Stimulated activated CD4-positive, alpha-beta T cell treated with anti-CD3 and anti-CD28 coated beads, Interleukin-2, amount 100 ng/mL, for 24 hours (primary cell): ENCODE results near the gene CAMKMT.

Experiments used
- DNase-seq, 2 donors: peaks; one replicate each; pipeline ENCODE4 v3.0.0-alpha.2; 2020

Gene CAMKMT

GRCh38 chr2:44751754-44752479 is 390.2 kb downstream of the CAMKMT start:
- no peak for DNase-seq

DNA sequence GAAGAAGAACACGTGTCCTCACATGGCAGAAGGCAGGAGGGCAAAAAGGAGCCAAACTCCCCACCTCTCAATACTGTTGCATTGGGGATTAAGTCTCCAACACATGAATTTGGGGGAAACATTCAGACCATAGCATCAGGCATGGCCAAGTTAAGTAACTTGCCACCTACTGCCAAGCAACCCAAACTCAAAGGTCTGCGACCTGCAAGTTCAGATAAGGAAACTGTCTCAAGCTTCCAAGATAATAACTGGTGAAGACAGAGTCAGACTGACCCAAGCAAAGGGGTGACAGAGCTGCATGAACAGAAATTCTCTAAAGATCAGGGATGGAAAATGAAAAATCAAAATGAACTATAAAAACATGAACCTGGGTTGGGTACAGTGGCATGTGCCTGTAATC is 391.0 kb downstream of the CAMKMT start:
- DNase-seq: no peak

GRCh38 chr2:44753552-44754285 is 392.0 kb downstream of the CAMKMT start:
- DNase-seq: no peak

DNA sequence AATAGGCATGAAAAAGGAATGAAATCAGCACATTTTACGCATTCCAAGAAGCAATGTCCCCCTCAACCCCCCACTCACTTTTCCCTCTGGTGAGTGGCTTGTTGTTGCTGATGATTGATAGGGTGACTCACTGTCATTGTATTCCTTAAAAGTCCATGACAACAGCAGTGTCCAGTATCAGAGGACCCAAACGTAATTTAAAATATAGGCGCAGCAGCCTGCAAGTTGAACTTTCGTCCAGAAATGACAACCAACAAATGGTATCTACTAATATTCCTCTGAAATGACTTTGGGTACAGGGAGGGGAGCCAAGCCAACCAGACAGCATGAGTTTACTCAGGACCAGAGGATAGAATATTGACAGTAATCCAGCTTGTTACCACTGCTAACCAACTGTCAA is 396.8 kb downstream of the CAMKMT start:
- DNase-seq: no peak

DNA sequence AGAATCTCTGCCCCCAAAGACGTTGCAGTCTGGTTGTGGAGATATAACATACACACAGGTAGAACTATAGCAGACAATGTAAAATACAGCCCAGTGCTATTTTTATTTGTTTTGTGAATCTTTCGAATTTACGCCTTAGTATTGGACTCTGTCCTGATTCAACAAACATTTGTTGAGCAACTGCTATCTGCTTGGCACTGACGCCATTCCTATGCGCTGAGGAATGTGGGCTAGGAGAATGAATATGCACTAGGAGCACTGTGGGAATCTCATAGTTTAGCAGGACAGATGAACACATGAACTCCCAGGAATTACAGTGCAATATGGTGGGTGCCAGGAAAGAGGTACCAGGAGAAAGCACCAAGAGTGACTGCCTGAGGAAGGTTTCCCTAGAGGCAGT is 398.1 kb downstream of the CAMKMT start:
- no peak for DNase-seq

DNA sequence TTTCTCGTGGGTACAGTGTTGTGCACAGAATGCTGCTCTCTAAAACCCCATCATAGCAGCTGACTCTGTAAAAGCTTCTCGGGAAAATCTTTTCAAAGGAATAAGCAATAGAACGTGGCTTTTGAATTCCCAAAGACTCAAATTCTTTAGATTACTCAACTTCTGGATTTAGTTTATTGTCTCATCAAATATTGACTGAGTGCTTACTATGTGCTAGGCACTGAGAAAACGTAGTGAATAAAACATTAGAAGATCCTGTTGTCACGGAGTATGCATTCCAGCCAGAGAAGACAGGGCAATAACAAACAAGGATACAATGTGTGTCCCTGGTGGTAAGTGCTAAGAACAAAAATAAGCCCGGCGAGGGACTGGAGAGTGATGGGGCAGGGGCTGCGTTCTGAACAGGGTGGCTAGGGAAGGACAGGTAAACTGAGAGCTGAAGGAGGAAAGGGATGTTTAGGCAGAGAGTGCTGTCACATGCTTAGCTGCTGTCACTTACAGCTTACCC is 401.6 kb downstream of the CAMKMT start:
- no peak for DNase-seq

DNA sequence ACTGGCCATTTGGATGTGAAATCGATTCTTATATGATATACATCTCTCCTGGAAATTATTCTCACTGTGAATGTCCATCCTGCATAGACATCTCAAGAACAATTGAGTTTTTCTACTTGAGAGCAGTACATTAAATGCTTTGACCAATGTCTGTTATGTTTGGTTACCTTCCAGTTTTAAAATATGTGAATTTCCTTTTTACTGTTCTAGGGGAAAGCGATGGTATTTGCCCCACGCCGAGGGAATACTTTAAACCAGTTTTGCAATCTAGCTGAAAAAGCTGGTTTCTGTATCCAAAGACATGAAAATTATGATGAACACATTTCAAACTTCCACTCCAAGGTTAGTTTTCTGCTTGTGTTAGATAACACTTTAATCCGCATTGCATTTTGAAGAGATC is 404.5 kb downstream of the CAMKMT start:
- no peak for DNase-seq

GRCh38 chr2:44766777-44767176 is 405.0 kb downstream of the CAMKMT start:
- DNase-seq: no peak

GRCh38 chr2:44767691-44768090 is 405.9 kb downstream of the CAMKMT start:
- no peak for DNase-seq

GRCh38 chr2:44768438-44769236 is 406.9 kb downstream of the CAMKMT start:
- no peak for DNase-seq

- no peak for DNase-seq
These were observed 407.7 kb downstream of the CAMKMT start for GRCh38 chr2:44769349-44770011.

GRCh38 chr2:44770221-44771195 is 408.8 kb downstream of the CAMKMT start:
- DNase-seq: no peak

- no peak for DNase-seq
These were observed 409.8 kb downstream of the CAMKMT start for GRCh38 chr2:44771522-44771921.

- DNase-seq: no peak
These were observed 410.4 kb downstream of the CAMKMT start for GRCh38 chr2:44772131-44772530.

DNA sequence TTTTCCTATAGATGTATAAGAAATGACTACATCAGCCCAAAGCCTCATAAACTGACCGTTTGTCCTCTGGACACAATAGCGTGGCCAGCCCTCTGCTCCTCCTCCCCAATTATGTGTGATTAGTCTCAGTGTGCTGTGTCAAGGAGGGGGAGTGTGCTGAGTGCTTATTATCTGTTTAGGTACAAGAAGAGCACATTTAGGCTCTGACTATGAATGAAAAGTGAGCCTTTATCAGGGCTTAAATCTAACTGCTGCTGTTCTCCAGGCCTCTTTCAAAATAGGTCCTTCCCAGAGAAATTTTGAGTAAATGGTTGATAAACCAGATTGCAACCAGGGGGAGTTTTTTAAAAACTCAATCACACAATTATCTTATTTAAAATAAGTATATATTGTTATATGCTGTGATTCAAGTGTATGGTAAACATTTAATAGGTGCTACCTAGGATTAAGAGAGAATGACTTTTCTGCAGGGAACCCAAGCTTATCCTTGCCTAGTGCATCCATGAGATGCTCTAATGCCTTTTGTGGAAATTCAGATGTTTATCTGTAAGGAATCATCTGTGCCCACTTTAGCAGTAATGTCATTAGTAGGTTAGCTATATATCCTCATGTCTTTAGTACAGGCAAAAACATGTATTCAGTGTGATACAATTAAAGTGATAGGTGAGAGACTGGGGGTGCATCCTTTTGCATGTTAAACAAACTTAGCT is 411.1 kb downstream of the CAMKMT start:
- no peak for DNase-seq

- DNase-seq: no peak
These were observed 413.2 kb downstream of the CAMKMT start for GRCh38 chr2:44774826-44775492.

GRCh38 chr2:44777036-44777435 is 415.3 kb downstream of the CAMKMT start:
- no peak for DNase-seq

DNA sequence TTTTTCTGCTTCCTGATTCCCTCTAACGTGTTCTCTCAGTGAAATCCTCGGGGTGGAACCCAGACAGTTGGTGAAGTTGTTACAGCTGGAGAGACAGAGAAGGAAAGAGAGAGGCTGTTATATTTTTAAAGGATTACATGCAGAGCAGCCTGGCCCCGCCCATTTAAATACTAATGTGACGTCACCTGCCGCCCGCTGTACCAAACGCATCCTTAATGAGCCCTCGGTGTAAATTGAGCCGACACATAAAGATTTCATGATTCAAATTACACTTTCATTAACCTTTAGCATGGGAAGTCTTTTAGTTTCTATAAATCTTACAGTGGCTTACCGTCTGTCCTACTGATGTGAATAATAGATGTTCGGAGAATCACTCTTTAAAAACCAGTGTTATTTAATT is 415.8 kb downstream of the CAMKMT start:
- DNase-seq: no peak

DNA sequence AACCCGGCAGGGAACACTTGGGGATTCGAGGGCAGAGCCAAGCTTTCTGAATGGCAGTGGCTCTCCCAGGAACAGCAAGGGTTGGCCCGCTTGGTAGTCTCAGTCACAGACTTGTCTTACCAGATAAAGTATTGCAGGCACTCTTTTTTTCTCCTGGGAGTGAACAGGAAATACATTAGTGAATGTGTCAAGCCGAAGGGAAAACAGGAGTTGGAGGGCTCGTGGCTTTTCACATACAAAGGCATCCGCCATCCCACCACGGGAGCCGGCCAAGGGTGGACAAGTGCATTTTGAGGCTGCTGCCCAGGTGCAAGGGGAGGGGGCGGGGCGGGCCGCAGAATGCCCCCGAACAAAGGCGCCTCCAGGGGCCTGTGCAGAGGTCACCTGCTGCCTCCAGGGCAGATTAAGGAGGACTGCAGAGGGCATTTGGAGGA is 416.5 kb downstream of the CAMKMT start:
- no peak for DNase-seq
